ENCODE measurements around the gene GLP2R.
"Not testable (repeated sequence)": the region's sequence is repeated elsewhere in the genome, so short reads cannot be mapped to it uniquely, and the experiment has no call there.

Gene GLP2R

GRCh38 chr17:9918352-9918751 is 92.6 kb downstream of the GLP2R start:
- H3K4me3 ChIP-seq (ENCODE audit: low read depth, low read length) = no peak overlapping the region

- H3K4me3 ChIP-seq (ENCODE audit: low read depth, low read length) = no peak overlapping the region
These were observed 93.2 kb downstream of the GLP2R start for GRCh38 chr17:9918804-9919352.

GRCh38 chr17:9921216-9921615 is 95.5 kb downstream of the GLP2R start:
- not testable (repeated sequence) for H3K4me3 ChIP-seq (ENCODE audit: low read depth, low read length)

- no peak overlapping the region for H3K4me3 ChIP-seq (ENCODE audit: low read depth, low read length)
These were observed 96.5 kb downstream of the GLP2R start for GRCh38 chr17:9922012-9922848.

DNA sequence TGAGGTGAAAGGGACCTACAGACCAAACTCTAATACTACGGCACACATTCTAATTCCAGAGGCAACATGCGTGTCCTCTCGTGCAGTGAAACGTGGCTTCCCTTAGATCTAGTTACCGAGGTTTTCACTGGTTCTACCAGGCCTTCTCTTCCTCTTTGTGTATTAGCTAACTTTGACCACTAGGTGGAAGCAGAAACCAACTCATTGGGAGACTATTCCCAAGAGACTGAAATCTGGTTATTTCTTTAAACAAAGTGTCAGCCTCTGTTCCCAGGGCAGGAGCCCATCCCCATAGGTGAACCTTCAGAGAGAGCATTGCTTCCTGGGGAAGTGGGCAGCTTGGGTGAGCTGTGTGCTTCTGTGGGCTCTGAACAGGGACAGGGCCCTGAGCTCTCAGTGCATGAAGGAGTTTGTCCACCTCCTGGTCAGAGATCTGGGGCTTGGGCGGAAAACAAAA is 99.0 kb downstream of the GLP2R start:
- no peak overlapping the region for H3K4me3 ChIP-seq (ENCODE audit: low read depth, low read length)

GRCh38 chr17:9925457-9925856 is 99.7 kb downstream of the GLP2R start:
- H3K4me3 ChIP-seq (ENCODE audit: low read depth, low read length) = no peak overlapping the region

DNA sequence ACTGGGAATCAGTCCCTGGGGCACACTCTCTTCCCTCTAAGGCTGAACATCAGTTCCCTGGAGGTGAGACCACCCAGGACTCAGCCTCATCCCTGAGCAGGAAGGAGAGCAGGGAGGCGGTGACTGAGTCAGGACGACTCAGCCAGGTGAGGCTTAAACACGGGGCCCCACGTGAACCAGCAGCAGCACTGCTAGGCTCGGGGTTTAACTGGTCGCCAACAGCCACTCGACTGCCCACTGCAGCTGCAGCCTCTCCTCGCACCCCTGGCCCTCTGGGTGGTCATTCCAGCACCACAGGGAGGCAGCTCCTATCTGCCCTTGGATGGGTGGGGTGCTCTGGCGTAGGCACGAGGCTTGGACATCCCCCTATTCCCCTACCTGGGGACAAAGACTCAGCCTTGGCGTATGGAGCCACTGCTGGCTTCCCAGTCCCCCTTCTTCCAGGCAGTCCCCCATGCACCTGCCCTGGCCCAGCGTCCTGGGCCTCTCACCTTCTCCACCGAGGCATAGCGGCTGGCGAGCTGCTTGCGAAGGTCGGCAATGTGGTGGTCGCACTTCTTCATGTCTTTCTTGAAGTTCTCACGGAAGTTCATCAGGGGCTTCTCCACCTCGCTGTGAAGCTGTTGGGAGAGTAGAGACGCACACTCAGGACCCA is 100.6 kb downstream of the GLP2R start:
- H3K4me3 ChIP-seq (ENCODE audit: low read depth, low read length) = no peak overlapping the region

DNA sequence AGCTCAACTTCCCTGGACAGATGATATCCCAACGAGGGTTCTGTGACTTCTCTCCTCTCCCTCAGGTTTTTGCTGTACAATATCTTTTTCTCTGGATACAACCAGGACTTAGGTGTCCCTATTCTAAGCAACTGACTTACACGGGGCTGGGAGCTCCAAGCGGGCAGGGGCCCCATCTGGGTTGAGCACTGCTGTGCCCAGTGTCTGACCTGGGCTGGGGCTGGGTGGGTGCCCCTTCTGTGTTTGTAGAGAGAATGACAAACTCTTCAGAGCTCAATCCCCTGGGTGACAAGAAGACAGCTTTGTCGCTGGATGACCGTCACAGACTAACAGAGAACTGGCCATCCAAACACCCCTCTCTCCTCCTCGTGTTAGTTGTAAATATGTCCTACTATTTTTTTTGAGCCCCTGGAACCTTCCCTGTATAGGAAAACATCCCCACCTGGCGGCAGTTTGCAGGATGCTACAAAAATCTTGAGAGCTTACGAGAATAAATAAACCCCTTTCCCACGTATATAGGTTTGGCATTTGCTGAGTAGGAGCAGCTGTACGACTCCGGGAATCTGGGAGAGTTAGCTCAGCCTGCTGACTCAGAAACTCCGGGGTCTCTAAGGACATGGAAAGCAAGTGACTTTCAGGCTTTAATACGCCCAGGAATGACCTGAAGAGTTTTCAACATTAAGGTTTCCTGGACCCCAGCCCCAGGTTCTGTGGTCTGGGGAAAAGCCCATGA is 103.0 kb downstream of the GLP2R start:
- no peak overlapping the region for H3K4me3 ChIP-seq (ENCODE audit: low read depth, low read length)

- H3K4me3 ChIP-seq (ENCODE audit: low read depth, low read length) = no peak overlapping the region
These were observed 104.1 kb downstream of the GLP2R start for GRCh38 chr17:9929871-9930270.

GRCh38 chr17:9931144-9931741 is 105.5 kb downstream of the GLP2R start:
- no peak overlapping the region for H3K4me3 ChIP-seq (ENCODE audit: low read depth, low read length)

GRCh38 chr17:9932491-9932890 is 106.8 kb downstream of the GLP2R start:
- no peak overlapping the region for H3K4me3 ChIP-seq (ENCODE audit: low read depth, low read length)

DNA sequence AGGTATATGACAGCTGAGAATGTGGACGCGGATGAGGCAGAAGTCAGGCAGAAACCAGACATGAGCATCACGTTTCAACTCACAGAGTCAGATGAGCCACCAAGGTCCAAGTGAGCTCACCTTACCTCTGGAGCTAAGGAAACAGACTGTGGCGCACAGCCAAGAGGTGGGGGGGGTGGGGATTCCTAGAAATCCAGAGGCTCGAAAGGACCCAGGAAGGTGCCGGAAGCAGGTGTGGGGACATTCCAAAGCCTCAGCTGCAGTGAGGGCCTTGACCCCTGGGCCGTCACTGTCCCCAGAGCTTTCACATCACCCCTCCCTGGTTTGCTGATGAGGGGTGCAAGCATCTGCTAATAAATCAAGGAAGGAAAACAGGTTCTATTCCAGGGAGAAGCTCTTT is 108.6 kb downstream of the GLP2R start:
- no peak overlapping the region for H3K4me3 ChIP-seq (ENCODE audit: low read depth, low read length)

GRCh38 chr17:9935408-9935807 is 109.7 kb downstream of the GLP2R start:
- no peak overlapping the region for H3K4me3 ChIP-seq (ENCODE audit: low read depth, low read length)

- H3K4me3 ChIP-seq (ENCODE audit: low read depth, low read length) = no peak overlapping the region
These were observed 110.4 kb downstream of the GLP2R start for GRCh38 chr17:9936095-9936494.

GRCh38 chr17:9937241-9937761 is 111.6 kb downstream of the GLP2R start:
- H3K4me3 ChIP-seq (ENCODE audit: low read depth, low read length) = no peak overlapping the region

DNA sequence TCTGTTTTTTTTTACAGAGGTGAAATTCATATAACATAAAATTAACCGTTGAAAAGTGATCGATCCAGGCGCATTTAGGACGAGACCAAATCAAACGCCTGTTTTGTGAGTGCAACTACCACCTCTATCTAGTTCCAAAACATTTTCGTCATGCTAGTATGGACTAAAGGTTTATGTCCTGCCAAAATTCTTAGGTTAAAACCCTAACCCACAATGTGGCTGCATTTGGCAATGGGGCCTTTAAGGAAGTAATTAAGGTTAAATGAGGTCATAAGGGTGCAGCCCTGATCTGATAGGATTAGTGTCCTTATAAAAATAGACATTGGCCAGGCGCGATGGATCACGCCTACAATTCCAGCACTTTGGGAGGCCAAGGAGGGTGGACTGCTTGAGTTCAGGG is 112.2 kb downstream of the GLP2R start:
- H3K4me3 ChIP-seq (ENCODE audit: low read depth, low read length) = no peak overlapping the region

DNA sequence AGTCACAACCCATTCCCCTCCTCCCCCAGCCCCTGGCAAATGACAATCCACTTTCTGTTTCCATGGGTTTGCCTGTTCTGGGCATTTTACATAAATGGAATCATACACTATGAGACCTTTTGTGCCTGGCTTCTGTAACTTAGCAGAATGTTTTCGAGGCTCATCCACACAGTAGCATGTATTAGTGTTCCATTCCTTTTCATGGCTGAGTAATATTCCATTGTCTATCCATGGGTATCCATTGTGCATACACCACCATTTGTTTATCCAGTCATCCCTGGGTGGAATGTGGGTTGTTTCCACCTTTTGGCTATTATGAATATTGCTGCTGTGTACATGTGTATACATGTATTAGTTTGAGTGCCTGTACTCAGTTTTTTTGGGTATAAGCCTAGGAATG is 113.0 kb downstream of the GLP2R start:
- H3K4me3 ChIP-seq (ENCODE audit: low read depth, low read length) = no peak overlapping the region

DNA sequence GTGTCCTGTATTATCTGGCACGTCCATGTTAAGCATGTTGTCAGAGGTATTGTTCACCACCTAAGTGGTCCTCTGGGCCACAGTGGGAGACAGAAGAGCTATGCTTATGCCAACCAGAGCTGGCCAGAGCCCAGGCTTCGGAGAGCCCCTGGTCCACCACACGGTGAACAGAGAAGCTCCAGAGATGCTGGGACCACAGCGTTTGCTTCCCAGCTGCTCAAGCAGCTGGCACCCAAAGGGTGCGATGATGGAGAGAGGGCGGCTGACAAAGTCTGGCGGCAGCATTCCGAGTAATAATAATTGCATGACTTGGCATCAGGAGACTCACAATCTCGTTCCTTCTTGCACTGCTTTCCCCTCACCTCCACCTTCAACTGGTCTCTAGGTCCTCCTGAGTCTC is 115.1 kb downstream of the GLP2R start:
- H3K4me3 ChIP-seq (ENCODE audit: low read depth, low read length) = no peak overlapping the region

GRCh38 chr17:9941305-9941704 is 115.6 kb downstream of the GLP2R start:
- H3K4me3 ChIP-seq (ENCODE audit: low read depth, low read length) = no peak overlapping the region
